ENCODE data around the gene CHIT1. TPM values are rescaled to one million over a fixed set of nuclear protein-coding genes. Genes with fewer than 3 reads are reported as not detected.
A peak's percentile ranks its signal among the peaks of the same experiment; 100 is the strongest.

The CHIT1 gene
- total RNA-seq, 1 experiment from 2014 or later = not detected

DNA sequence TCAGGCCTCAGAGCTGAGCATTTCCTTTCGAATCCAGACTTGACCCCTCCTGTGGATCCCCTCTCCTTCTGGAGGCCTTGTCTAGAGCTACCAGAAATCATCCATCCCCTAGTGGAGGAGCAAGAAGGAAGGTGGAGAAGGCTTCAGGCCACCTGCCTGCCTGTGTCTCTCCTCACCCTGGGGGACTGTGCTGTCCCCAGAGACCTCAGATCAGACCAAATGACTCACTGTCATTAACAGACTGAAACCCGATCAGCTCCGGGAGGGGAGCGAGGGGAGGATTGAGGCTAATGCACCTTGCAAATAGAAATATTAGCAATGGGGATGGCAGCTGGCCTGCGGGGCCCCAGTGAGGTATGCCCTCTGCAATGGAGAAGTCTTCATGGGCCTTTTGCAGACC is 55.9 kb downstream of the CHIT1 start:
- no peaks in the 10 kb centered on the region for H3K27me3 ChIP-seq (ENCODE audit: control insufficient read depth, insufficient read depth, low read length)
- no peak overlapping the region for H3K4me3 ChIP-seq (ENCODE audit: insufficient read depth, low read depth, low read length)
- peak; percentile 36 for DNase-seq
- no peaks in the 10 kb centered on the region for H3K36me3 ChIP-seq (replicated peaks; ENCODE audit: control insufficient read depth, insufficient read depth, low read length)

DNA sequence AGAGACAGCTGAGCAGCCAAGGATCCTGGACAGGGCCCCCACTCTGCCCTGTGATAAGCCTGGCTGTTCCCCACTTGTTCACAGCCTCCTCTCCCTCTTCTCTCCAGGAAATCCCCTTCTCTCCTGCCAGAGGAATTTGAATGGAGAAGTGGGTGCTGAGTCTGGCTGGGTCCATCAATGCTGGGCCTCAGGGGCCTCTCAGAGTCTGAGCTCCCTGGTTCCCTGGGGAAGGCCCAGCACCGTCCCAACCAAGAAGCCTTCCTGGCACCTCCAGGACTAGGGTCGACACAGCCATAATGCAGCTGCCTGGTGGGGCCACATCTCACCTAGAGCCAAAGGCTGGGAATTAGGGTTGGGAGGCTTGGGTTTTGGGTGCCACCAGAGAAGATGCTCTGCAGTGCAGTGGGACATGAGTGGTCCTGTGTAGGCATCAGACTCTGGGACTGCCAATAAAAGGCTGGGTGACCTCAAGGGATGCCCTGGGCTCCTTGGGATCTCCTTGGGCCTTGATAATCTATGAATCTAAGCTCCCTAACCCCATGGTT is 56.4 kb downstream of the CHIT1 start:
- no peak overlapping the region for H3K4me3 ChIP-seq (ENCODE audit: insufficient read depth, low read depth, low read length)
- no peaks in the 10 kb centered on the region for H3K36me3 ChIP-seq (replicated peaks; ENCODE audit: control insufficient read depth, insufficient read depth, low read length)
- H3K27me3 ChIP-seq (ENCODE audit: control insufficient read depth, insufficient read depth, low read length) = no peaks in the 10 kb centered on the region
- DNase-seq = no peak

DNA sequence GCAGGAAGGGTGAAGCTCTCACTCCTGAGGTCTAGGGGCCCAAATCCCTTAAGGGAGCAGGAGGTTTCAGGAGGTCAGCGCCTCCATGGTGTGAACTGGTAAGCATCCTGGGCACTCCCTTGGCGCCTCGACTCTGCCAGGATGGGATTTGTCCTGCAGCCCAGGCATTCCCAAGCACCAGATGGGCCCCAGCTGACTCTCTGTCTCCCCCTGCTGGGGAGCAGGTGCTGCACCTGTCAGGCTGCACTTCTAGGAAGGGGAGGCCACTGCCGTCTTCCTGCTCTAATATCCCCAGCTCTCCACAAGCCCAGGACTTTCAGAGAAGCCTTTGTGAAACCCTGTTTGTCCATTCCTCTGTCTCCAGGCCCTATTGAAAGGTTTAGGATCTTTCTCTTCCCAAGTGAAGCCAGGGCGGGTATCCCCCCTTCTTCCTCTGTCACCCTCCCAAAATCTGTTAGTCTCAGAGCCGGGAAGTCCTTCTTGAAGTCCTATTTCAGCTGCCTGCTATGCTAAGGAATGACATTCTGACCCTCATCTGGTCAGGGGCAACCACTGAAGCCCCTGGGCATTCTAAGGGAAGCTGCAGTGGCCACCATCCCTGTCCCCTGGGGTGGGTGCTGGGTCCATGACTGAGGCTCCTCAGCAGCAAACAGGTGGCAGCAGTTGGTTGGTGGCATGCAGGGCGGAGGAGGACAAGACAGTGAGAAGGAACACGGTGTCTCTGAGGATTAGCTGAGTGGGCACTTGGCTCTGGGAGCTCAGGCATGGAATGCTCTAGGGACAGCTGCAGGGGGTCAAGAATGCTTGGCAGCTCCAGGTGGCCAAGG is 57.1 kb downstream of the CHIT1 start:
- no peaks in the 10 kb centered on the region for H3K36me3 ChIP-seq (replicated peaks; ENCODE audit: control insufficient read depth, insufficient read depth, low read length)
- H3K27me3 ChIP-seq (ENCODE audit: control insufficient read depth, insufficient read depth, low read length) = no peaks in the 10 kb centered on the region
- no peak overlapping the region for H3K4me3 ChIP-seq (ENCODE audit: insufficient read depth, low read depth, low read length)
- peak; percentile 95 for DNase-seq

DNA sequence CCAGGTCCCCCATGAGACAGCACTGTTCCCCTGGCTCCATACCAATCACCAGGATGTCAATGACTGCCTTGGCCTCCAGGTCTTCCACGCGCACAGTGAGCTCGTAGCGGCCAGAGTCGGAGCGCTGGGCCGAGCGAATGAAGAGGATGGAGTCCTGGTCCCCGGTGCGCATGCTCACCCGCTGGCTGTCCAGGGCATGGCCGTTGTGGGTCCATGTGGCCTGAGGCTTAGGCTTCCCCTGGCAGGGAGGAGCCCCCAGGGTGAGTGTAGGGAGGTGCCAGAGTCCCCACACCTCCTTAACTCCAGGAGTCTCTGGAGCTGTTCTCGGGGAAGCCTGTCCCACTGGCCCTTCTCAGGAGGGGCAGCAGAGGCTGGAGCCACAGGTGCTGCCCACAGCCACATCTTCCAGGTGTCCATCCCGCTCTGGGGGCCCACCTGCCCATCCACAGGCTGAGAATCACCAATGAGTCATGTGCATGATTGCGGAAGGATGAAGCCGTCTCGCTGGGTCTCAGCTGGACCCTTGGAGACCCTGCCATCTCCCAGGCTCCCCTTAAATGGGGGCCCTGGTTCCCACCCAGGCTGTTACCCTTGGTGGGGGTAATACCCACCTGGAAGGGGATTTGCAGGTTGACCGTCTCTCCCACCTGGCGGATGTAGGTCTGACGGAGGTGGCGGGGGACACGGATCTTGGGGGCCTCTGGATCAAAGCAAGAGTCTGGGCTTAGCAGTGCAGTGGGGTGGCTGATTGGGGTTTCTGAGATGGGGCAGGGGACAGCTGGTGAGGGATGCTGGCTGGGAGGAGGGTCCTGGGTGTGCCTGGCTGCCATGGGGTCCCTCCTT is 57.9 kb downstream of the CHIT1 start:
- Histone ChIP-seq H3K4me3 (ENCODE audit: insufficient read depth, low read depth, low read length) (no peak overlapping the region), H3K27me3 (ENCODE audit: control insufficient read depth, insufficient read depth, low read length) (no peaks in the 10 kb centered on the region), H3K36me3 (replicated peaks; ENCODE audit: control insufficient read depth, insufficient read depth, low read length) (no peaks in the 10 kb centered on the region)
- DNase-seq = peak; percentile 41

DNA sequence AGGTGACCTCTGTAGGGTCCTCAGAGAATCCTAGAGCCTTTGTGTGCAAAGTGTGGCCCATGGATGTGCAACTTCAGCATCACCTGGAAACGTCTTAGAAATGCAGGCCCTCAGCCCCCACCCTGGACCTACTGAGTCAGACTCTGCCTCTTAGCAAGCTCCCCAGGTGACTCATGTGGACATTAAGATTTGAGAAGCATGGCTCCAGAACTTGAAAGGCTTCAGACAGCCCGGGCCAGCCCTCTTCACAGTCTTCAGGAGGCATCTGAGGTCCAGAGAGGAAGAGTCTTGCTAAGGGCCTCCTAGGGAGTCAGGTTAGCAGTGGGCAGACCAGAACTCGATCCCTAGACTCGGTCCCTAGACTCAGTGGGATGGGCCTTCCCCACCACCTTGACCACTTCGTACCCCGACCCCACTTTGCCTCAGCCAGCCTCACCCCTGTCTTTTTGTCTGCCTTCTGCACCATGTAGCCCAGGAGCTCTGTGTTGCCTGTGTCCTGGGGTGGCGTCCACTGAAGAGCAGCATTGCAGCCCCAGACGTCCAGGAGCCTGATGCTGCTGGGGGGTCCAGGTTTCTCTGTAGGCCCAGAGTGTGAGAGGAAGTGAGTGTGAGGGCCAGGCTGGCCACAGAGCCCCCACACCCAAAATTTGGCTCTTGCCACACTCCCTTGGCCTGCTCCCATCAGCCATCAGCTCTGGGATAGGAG is 58.7 kb downstream of the CHIT1 start:
- H3K27me3 ChIP-seq (ENCODE audit: control insufficient read depth, insufficient read depth, low read length) = no peaks in the 10 kb centered on the region
- no peak for DNase-seq
- H3K4me3 ChIP-seq (ENCODE audit: insufficient read depth, low read depth, low read length) = no peak overlapping the region
- H3K36me3 ChIP-seq (replicated peaks; ENCODE audit: control insufficient read depth, insufficient read depth, low read length) = no peaks in the 10 kb centered on the region

DNA sequence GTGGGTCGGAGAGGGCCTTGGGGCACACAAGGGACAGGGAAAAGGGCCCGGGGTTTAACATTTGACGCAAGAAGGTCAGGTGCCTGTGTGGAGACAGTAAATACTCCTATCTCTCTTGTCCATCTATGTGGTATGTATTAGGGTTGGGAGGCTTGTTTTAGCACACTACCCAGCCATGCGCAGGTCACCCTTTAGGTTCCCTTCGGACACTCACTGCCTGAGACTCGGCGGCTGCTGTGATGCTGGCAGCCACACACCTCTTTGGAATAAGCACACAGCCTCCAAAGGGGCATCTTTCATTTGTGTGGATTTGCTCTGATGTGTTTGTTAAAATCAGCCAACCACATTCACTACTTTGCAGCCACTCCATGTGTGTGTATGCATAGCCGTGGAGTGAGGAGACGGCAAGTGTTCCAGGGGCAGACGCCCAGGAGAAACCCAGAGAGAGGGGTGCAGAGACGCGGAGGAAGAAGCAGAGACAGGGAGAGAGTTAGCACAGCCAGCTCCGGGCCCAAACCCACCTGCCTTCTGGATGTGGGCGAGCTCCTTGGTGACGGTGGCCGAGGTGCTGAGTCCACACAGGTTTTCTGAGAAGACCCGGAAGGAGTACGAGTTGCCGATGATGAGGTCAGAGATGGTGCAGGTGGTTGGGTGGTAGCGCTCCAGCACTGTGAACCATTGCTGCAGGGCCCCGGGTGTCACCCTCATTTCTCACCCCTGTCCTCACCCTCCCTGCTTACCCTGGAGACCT is 59.5 kb downstream of the CHIT1 start:
- Histone ChIP-seq H3K36me3 (replicated peaks; ENCODE audit: control insufficient read depth, insufficient read depth, low read length) (no peaks in the 10 kb centered on the region), H3K4me3 (ENCODE audit: insufficient read depth, low read depth, low read length) (no peak overlapping the region), H3K27me3 (ENCODE audit: control insufficient read depth, insufficient read depth, low read length) (no peaks in the 10 kb centered on the region)
- no peak for DNase-seq

DNA sequence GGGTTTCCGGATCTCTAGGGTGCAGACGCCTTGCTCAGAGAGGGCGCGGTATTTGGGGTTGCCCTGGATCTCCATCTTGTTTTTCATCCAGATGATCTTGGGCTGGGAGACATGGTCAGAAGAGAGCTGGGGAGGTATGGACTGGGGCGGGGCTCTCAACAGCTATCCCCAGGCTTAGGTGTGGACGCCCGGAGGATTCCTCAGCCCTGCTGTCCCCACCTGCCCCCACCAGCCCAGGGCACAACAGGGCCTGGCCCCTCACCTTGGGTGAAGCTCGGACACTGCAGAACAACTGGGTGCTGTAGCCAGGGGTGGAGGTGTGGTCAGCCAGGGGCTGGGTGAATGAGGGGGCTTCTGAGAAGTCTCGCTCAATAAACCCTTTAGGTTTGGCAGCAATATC is 60.5 kb downstream of the CHIT1 start:
- DNase-seq = no peak
- Histone ChIP-seq H3K27me3 (ENCODE audit: control insufficient read depth, insufficient read depth, low read length) (no peaks in the 10 kb centered on the region), H3K36me3 (replicated peaks; ENCODE audit: control insufficient read depth, insufficient read depth, low read length) (no peaks in the 10 kb centered on the region), H3K4me3 (ENCODE audit: insufficient read depth, low read depth, low read length) (no peak overlapping the region)

DNA sequence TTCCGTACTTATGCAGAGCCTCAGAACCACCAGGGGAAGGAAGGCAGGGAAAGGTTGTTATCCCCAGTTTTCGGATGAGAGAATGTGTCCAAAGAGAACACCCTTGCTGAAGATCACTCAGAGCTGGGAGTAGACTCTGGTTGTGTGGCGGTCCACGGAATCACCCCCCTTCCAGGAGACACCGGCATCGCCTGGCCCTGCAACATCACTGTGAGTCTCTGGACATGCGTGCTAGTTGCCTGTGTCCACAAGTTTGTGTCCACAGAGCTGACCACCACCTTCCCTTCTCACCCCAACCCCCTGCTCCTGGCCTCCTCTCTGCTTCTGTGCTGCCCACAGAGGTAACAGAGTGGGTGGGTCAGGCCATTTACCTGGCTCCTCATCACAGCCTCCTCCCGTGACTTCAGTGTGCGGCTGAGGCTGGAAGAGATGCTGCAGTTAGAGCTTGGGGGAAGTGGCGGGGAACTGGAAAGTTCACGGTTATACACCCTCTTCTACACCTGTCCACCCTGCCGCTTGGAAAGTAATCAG is 61.2 kb downstream of the CHIT1 start:
- H3K4me3 ChIP-seq (ENCODE audit: insufficient read depth, low read depth, low read length) = no peak overlapping the region
- H3K36me3 ChIP-seq (replicated peaks; ENCODE audit: control insufficient read depth, insufficient read depth, low read length) = no peaks in the 10 kb centered on the region
- DNase-seq = no peak

DNA sequence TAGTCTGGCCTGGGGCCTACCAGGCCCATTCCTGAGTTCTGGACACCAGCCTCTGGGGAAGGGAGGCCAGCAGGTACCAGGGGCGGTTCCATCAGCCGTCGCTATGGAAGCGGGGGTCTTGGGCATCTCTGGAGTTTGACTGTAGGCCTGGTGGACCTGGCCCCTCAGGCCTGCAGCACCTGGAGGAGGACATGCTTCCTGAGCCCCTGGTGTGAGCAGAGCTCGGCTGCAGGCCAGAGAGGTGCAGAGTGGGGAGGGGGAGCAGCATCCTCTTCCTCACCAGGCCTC is 61.6 kb downstream of the CHIT1 start:
- Histone ChIP-seq H3K4me3 (ENCODE audit: insufficient read depth, low read depth, low read length) (no peak overlapping the region), H3K36me3 (replicated peaks; ENCODE audit: control insufficient read depth, insufficient read depth, low read length) (no peaks in the 10 kb centered on the region), H3K27me3 (ENCODE audit: control insufficient read depth, insufficient read depth, low read length) (no peaks in the 10 kb centered on the region)
- peak; percentile 46 for DNase-seq

More for the DNA sequence above, 61.2 kb downstream of the CHIT1 start:
- H3K27me3 ChIP-seq (ENCODE audit: control insufficient read depth, insufficient read depth, low read length) = no peaks in the 10 kb centered on the region

DNA sequence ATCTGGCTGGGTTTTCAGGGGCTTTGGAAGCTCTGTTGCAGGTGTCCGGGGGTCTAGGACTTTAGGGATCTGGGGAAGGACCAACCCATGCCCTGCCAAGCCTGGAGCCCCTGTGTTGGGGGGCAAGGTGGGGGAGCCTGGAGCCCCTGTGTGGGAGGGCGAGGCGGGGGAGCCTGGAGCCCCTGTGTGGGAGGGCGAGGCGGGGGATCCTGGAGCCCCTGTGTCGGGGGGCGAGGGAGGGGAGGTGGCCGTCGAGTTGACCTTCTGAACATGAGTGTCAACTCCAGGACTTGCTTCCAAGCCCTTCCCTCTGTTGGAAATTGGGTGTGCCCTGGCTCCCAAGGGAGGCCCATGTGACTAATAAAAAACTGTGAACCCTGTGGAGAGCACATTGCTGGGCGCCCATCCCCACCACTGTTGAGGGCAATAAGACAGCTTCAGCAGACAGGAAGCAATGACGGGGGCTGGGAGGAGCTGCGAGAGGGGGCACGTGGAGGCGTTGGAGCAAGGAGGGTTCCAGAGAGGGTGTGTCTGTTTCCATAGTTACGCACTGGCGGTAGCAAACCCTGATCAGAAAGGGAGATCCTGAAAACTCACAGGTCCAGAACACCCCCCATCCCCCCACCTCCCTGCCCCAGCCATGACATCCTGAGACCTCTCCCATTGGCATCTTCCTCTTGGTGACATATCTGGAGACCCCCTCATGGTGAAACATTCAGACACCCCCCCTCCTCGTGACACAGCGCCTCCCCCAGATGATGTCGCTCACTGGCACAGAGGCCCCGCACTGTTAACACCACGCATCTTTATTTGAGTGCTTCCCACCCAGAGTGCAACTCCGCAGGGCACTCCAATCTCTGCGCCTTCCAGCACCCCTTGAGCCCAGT is 62.2 kb downstream of the CHIT1 start:
- DNase-seq = no peak
- Histone ChIP-seq H3K36me3 (replicated peaks; ENCODE audit: control insufficient read depth, insufficient read depth, low read length) (no peaks in the 10 kb centered on the region), H3K27me3 (ENCODE audit: control insufficient read depth, insufficient read depth, low read length) (no peaks in the 10 kb centered on the region), H3K4me3 (ENCODE audit: insufficient read depth, low read depth, low read length) (no peak overlapping the region)

DNA sequence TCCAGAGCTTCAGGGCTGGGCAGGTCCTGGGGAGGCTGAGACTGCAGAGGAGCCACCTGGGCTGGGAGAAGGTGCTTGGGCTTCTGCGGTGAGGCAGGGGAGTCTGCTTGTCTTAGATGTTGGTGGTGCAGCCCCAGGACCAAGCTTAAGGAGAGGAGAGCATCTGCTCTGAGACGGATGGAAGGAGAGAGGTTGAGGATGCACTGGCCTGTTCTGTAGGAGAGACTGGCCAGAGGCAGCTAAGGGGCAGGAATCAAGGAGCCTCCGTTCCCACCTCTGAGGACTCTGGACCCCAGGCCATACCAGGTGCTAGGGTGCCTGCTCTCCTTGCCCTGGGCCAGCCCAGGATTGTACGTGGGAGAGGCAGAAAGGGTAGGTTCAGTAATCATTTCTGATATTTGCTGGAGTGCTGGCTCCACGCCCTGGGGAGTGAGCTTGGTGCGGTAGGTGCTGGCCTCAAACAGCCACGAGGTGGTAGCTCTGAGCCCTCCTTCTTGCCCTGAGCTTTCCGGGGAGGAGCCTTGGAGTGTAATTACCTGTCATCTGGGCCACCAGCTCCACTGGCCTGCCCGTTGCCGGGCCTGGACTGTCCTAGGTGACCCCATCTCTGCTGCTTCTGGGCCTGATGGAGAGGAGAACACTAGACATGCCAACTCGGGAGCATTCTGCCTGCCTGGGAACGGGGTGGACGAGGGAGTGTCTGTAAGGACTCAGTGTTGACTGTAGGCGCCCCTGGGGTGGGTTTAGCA is 63.1 kb downstream of the CHIT1 start:
- DNase-seq = peak; percentile 81
- Histone ChIP-seq H3K4me3 (ENCODE audit: insufficient read depth, low read depth, low read length) (no peak overlapping the region), H3K36me3 (replicated peaks; ENCODE audit: control insufficient read depth, insufficient read depth, low read length) (no peaks in the 10 kb centered on the region), H3K27me3 (ENCODE audit: control insufficient read depth, insufficient read depth, low read length) (no peaks in the 10 kb centered on the region)

Data from H7 (cell line).